DND-41 (cell line): ENCODE data around the gene TAS2R40.

Experiments used
- CTCF ChIP-seq: IDR thresholded peaks from 2 replicates; pipeline ENCODE4 v1.5.1; 2012; ENCODE audit warnings: borderline replicate concordance, low read length, moderate library complexity, mild to moderate bottlenecking; ENCODE audit not compliant: poor library complexity, severe bottlenecking; ENCODE audit errors: extremely low read depth
- EZH2 ChIP-seq: IDR thresholded peaks from 3 replicates; pipeline ENCODE4 v1.6.1; 2012; ENCODE audit warnings: borderline replicate concordance, low read depth, mild to moderate bottlenecking, moderate library complexity, low read length, inconsistent platforms; ENCODE audit not compliant: severe bottlenecking

- TF ChIP-seq EZH2 (no peak), CTCF (no peak)
These were observed 35.1 kb downstream of the TAS2R40 start for GRCh38 chr7:143256932-143257331.
